Esophagus squamous epithelium (tissue), 4 donors: ENCODE data around the gene ZNF653.

Experiments used
- POLR2A ChIP-seq, 4 donors: fragments of 450-650 bp; IDR thresholded peaks; one replicate each; pipeline ENCODE4 v1.6.1; 2017; ENCODE audit warnings: antibody characterized with exemption in 4 of 4, mild to moderate bottlenecking in 4 of 4, moderate library complexity in 3 of 4
- TF ChIP-seq, protein P1 (sequence below), 6 experiments: fragments of 450-650 bp in 4 of 6; fragments of 200-600 bp in 2 of 6; sonication (generic) in 2 of 6; IDR thresholded peaks; one replicate each; pipeline ENCODE4 v1.5.1; 2016 to 2019; ENCODE audit warnings: antibody characterized with exemption in 6 of 6, mild to moderate bottlenecking in 4 of 6, moderate library complexity in 4 of 6

DNA sequence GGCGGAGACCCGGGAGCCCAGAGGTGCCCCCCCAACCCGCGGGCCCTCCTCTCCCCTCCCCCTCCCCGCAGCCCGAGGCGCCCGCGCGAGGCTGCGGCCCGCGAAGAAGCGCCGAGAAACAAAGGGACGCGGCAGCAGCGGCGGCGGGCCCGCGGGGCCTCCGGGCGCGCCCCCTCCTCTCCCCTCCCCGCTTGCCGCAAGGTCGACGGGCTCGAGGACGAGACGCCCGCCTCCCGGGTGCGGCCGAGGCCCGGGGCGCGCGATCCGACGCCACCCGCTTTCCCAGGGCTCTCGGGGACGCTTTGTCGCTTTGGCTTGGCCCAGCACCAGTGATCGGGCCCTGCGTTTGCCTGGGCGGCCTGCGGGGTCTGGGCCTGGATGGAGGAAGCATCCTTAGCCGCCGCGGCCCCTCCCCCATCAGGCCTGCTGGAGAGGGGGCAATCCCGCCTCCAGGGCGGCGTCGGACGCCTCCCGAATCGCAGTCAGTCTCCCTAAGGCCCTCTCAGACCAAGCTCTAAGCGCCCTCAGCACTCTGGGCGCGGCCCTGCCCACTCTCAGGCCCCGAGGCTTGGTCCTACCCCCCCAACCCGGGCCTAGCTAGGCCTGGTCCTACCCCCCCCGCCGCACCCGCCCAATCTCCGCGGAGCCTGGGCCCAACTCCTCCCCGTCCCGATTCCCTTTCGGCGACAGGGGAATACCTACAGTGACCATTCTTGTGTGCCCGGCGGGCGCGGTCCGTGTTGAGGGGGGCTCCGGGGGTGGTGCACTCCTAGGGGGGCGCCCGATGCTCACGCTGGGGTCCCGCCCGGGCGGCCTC is 25.5 kb downstream of the ZNF653 start:
- TF ChIP-seq, protein P1, sequence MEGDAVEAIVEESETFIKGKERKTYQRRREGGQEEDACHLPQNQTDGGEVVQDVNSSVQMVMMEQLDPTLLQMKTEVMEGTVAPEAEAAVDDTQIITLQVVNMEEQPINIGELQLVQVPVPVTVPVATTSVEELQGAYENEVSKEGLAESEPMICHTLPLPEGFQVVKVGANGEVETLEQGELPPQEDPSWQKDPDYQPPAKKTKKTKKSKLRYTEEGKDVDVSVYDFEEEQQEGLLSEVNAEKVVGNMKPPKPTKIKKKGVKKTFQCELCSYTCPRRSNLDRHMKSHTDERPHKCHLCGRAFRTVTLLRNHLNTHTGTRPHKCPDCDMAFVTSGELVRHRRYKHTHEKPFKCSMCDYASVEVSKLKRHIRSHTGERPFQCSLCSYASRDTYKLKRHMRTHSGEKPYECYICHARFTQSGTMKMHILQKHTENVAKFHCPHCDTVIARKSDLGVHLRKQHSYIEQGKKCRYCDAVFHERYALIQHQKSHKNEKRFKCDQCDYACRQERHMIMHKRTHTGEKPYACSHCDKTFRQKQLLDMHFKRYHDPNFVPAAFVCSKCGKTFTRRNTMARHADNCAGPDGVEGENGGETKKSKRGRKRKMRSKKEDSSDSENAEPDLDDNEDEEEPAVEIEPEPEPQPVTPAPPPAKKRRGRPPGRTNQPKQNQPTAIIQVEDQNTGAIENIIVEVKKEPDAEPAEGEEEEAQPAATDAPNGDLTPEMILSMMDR (IDR thresholded peaks at IDR 0.05): no peak
- no peak for TF ChIP-seq POLR2A (IDR thresholded peaks at IDR 0.05)
